WI38 (cell line): ENCODE measurements around the gene B3GNT5.

Experiments
- H3K4me3 ChIP-seq: 2 replicates; pipeline ENCODE4 v1.5.1; 2011; ENCODE audit warnings: low read depth, mild to moderate bottlenecking, control low read depth, low read length
- CTCF ChIP-seq: IDR thresholded peaks from 2 replicates; pipeline ENCODE4 v1.5.1; 2012; ENCODE audit warnings: low read depth, mild to moderate bottlenecking, control low read depth, low read length

B3GNT5 gene

GRCh38 chr3:183212096-183212495 is 41.0 kb upstream of the B3GNT5 start:
- H3K4me3 ChIP-seq, result no peak overlapping the region
- no peak for TF ChIP-seq CTCF

GRCh38 chr3:183212565-183212964 is 40.5 kb upstream of the B3GNT5 start:
- no peak for TF ChIP-seq CTCF
- no peak overlapping the region for H3K4me3 ChIP-seq

GRCh38 chr3:183213415-183214276 is 39.4 kb upstream of the B3GNT5 start:
- TF ChIP-seq CTCF, result no peak
- H3K4me3 ChIP-seq, result no peak overlapping the region

GRCh38 chr3:183214277-183214612 is 38.8 kb upstream of the B3GNT5 start:
- H3K4me3 ChIP-seq, result no peak overlapping the region
- no peak for TF ChIP-seq CTCF

- H3K4me3 ChIP-seq, result no peak overlapping the region
- TF ChIP-seq CTCF, result no peak
These were observed 37.4 kb upstream of the B3GNT5 start for GRCh38 chr3:183215591-183216202.

GRCh38 chr3:183217548-183218332 is 35.3 kb upstream of the B3GNT5 start:
- no peak for TF ChIP-seq CTCF
- H3K4me3 ChIP-seq, result no peak overlapping the region

- no peak overlapping the region for H3K4me3 ChIP-seq
- TF ChIP-seq CTCF, result no peak
These were observed 34.2 kb upstream of the B3GNT5 start for GRCh38 chr3:183218826-183219225.
